Left ventricle myocardium superior (tissue), 1 donor: ENCODE measurements around the gene MT1H. TPM values are rescaled to one million over a fixed set of nuclear protein-coding genes. Genes with fewer than 3 reads are reported as not detected.
A peak's percentile ranks its signal among the peaks of the same experiment; 100 is the strongest.
"Not testable (repeated sequence)": the region's sequence is repeated elsewhere in the genome, so short reads cannot be mapped to it uniquely, and the experiment has no call there.

Experiments used
- ATAC-seq: fragments of 200-7000 bp; cut with Tn5 transposase; one replicate; pipeline ENCODE4 v1.9.1; 2020; ENCODE audit warnings: mild to moderate bottlenecking, moderate library complexity
- DNase-seq: peaks from one replicate; pipeline ENCODE4 v3.0.0-alpha.2; 2020
- intact Hi-C: fragments of 100-400 bp; cut with micrococcal nuclease; formaldehyde crosslinking; loops from one replicate; pipeline ENCODE4 v1.11.0; 2022
- long read RNA-seq: library from polyadenylated mRNA; unstranded; transcript quantifications from one replicate; pipeline ENCODE4 v2.0.0, GENCODE V29; 2021
- total RNA-seq: library from RNA; stranded (reverse); fragmentation: NEBNext Ultra II Directional; extraction: Animal tissue kit (Norgen Biotek cat#: 25700); gene quantifications from one replicate; pipeline ENCODE4 v1.2.1, GENCODE V29; 2021
- donor health status: DM: no; HTN: yes; CAD: no; lungs with severe emphysema.

MT1H gene
- total RNA-seq: not detected
- long read RNA-seq: 0 reads

- intact Hi-C loops: no loop called here
- no peak for ATAC-seq
- no peak for DNase-seq
Observed at GRCh38 chr16:56669005-56669839, at the start of gene MT1H. MT1H (plus strand) TSS chr16:56669814; CDS start chr16:56669885, 71 bp downstream.

- ATAC-seq: no peak
- intact Hi-C loops: no loop called here
- no peak for DNase-seq
Observed at GRCh38 chr16:56620339-56620897, 49.2 kb upstream of the MT1H start.

DNA sequence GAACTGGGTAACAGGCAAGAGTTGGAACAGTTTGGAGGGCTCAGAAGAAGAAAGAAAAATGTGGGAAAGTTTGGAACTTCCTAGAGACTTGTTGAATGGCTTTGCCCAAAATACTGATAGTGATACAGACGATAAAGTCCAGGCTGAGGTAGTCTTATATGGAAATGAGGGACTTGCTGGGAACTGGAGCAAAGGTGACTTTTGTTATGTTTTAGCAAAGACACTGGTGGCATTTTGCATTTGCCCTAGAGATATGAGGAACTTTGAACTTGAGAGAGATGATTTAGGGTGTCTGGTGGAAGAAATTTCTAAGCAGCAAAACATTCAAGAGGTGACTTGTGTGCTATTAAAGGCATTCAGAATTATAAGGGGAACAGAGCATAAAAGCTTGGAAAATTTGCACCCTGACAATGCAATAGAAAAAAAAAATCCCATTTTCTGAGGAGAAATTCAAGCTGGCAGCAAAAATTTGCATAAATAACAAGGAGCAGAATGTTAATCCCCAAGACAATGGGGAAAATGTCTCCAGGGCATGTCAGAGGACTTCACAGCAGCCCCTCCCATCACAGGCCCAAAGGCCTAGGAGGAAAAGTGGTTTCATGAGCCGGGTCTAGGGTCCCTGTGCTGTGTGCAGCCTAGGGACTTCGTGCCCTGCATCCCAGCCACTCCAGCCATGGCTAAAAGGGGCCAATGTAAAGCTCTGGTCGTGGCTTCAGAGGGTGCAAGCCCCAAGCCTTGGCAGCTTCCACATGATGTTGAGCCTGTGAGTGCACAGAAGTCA lies 47.8 kb upstream of the MT1H start:
- intact Hi-C loops, ATAC-seq: not testable (repeated sequence)

DNA sequence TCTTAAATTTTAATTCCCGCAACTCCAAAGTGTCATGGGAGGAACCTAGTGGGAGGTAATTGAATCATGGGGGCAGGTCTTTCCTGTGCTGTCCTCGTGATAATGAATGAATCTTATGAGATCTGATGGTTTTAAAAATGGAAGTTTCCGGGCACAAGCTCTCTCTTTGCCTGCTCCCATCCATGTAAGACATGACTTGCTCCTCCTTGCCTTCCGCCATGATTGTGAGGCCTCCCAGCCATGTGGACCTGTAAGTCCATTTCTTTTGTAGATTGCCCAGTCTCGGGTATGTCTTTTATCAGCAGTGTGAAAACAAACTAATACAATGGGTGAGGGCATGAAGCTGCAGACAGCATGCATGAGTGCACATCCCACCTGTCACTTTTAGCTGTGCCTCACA lies 46.4 kb upstream of the MT1H start:
- not testable (repeated sequence) for ATAC-seq

More for the DNA sequence above, 47.8 kb upstream of the MT1H start:
- DNase-seq: not testable (repeated sequence)

GRCh38 chr16:56623637-56624036 lies 46.0 kb upstream of the MT1H start:
- intact Hi-C loops: no loop called here
- ATAC-seq: no peak
- DNase-seq: no peak

More for the DNA sequence above, 46.4 kb upstream of the MT1H start:
- intact Hi-C loops, DNase-seq: not testable (repeated sequence)

DNA sequence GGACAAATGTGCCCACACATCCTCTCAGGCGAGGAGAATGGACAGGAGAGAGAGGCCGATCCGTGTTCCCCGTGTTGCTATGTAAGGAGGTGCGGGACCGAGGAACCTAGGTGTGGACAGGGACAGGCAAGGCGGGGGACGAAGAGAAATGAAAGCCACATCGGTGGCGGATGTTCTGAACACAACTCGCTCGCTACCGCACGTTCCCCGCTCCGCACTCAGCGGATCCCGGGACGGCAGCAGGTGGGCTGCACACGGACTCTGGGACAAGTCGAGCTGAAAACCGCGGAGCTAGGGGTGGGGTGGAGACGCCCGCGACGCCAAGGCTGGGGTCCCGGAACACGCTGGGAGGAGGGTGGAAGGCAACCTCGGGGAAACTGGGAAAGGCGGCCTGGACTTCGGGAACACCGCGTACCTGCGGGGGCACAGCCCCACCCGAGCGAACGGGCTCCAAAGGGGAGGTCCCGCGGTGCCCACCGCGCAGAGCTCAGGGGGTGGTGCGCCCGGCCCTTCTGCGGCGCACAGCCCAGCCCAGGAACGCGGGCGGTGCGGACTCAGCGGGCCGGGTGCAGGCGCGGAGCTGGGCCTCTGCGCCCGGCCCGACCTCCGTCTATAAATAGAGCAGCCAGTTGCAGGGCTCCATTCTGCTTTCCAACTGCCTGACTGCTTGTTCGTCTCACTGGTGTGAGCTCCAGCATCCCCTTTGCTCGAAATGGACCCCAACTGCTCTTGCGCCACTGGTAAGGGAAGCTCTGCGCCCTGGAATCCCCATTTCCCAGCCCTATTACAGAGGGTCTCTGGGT lies 44.3 kb upstream of the MT1H start, which contains the start of gene MT1E:
TSS of gene MT1E (plus strand) at position 642 of the 803 bp plus-strand sequence. CDS start at position 713, 71 bp downstream.
- ATAC-seq (peak; percentile 94), DNase-seq (peak; percentile 93)
- intact Hi-C loops: no loop called here

- DNase-seq: peak; percentile 78
- peak; percentile 78 for ATAC-seq
- intact Hi-C loops: no loop called here
Observed at GRCh38 chr16:56625943-56626654, 43.5 kb upstream of the MT1H start.

- ATAC-seq: peak; percentile 19
- intact Hi-C loops: no loop called here
Observed at GRCh38 chr16:56626685-56627084, 42.9 kb upstream of the MT1H start.

GRCh38 chr16:56628486-56629350 lies 40.9 kb upstream of the MT1H start:
- ATAC-seq (no peak), DNase-seq (no peak)
- intact Hi-C loops: no loop called here

More at GRCh38 chr16:56626685-56627084, 42.9 kb upstream of the MT1H start:
- no peak for DNase-seq

GRCh38 chr16:56629531-56629930 lies 40.1 kb upstream of the MT1H start:
- ATAC-seq (no peak), DNase-seq (no peak)
- intact Hi-C loops: no loop called here

DNA sequence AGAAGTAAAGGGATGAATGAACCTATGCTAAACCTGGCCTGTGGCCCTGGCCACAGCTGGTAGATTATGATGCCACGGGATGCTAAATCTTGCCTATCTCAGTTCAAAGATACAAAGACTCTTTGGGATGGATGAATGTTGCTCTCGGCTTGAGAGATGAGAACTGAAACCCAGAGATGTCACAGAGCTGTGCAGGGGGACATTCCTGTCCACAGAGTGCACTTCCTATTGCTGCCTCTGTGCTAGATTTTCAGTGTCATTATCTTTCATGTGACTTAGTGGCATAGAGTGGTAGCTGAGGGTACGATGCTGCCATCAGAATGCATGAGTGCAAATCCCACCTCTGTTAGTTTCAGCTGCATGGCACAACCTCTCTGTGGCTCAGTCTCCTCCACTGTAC lies 39.5 kb upstream of the MT1H start:
- ATAC-seq (no peak), DNase-seq (no peak)
- intact Hi-C loops: no loop called here

DNA sequence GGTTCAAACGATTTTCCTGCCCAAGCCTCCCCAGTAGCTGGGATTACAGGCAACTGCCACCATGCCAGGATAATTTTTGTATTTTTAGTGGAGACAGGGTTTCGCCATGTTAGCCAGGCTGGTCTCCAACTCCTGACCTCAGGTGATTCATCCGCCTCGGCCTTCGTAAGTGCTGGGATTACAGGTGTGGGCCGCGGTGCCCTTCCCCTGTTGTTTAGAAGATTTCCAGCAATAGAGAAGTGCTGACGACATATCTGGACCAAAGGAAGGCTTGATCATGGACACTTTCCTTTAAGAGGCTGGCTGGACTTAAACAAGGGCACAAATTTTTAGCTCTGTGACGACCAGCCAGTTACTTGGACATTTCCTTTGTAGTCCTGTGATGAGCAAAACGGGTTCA lies 38.4 kb upstream of the MT1H start:
- ATAC-seq (no peak), DNase-seq (no peak)
- intact Hi-C loops: no loop called here

DNA sequence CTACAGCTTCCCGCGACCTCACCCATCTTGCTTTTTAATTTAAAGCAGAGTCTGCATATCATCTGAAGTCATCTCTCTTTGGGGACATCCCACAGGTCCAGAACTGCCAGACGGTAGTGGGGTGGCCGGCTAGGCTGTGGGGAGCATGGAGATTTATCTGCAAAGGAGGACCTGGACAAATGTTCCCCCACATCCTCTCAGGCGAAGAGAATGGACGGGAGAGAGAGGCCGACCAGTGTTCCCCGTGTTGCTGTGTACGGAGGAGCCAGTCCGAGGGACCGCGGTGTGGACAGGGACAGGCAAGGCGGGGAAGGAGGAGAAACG lies 37.8 kb upstream of the MT1H start:
- DNase-seq (no peak), ATAC-seq (no peak)
- intact Hi-C loops: no loop called here

DNA sequence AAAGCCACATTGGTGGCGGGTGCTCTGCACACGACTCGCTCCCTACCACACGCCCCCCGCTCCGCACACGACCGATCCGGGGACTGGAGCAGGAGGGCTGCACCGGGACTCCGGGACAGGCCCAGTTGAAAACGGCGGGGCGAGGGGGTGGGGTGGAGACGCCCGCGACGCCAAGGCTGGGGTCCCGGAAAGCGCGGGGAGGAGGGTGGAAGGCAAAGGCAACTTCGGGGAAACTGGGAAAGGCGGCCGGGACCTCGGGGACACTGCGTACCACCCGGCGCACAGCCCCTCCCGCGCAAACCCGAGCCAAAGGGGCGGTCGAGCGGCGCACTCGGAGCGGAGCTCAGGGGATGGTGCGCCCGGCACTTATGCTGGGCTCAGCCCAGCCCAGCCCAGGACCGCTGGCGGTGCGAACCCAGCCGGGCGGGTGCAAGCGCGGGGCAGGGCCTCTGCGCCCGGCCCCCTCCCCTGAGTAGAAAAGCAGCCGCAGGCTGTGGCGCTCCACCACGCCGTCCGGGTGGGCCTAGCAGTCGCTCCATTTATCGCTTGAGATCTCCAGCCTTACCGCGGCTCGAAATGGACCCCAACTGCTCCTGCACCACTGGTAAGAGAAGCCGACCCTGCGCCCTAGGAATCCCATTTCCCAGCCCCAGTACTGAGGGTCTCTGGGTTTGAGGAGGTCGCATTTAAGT lies 37.3 kb upstream of the MT1H start, which contains the start of gene MT1M:
TSS of gene MT1M (plus strand) at position 504 of the 692 bp plus-strand sequence. CDS start at position 577, 73 bp downstream.
- intact Hi-C loops: no loop called here
- peak; percentile 86 for ATAC-seq

GRCh38 chr16:56632848-56633365 lies 36.7 kb upstream of the MT1H start:
- peak; percentile 2 for ATAC-seq
- DNase-seq: no peak
- intact Hi-C loops: no loop called here

More for the DNA sequence above, 37.3 kb upstream of the MT1H start, which contains the start of gene MT1M:
- DNase-seq: peak; percentile 84

DNA sequence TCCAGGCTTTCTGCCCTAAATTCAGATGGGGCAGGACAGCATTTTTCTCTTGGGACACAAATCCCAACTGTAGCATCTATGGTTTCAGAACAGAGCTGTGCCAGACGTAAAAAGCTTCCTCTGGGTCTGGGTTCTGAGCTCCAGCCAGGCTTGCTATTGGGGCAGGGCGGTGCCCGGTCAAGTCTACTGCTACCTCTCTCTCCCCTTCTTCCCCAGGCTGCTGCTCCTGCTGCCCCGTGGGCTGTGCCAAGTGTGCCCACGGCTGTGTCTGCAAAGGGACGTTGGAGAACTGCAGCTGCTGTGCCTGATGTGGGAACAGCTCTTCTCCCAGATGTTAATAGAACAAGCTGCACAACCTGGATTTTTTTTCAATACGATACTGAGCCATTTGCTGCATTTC lies 36.1 kb upstream of the MT1H start:
- intact Hi-C loops: no loop called here
- ATAC-seq (no peak), DNase-seq (no peak)
